HepG2 (cell line): ENCODE data around the gene CD68. TPM values are rescaled to one million over a fixed set of nuclear protein-coding genes. Genes with fewer than 3 reads are reported as not detected.

Experiments
- ATAC-seq: fragments of 200-7000 bp; cut with Tn5 transposase; 3 replicates; pipeline ENCODE4 v1.9.1; 2020; ENCODE audit warnings: mild to moderate bottlenecking, moderate library complexity
- BruUV-seq: library from RNA; stranded (reverse); fragments of 400-500 nt; replicated peaks from 2 replicates; lab custom pipeline; 2021; lab: Mats Ljungman, UMichigan
- CTCF ChIA-PET: fragments of 300-600 bp; formaldehyde crosslinking; extraction: SDS; loops from one replicate; lab custom pipeline; 2021; ENCODE audit warnings: low total read pairs, inconsistent platforms, low intra/inter-chr PET ratio; lab: Yijun Ruan, JAX
- POLR2A ChIA-PET: fragments of 350-600 bp; sonication (Branson Sonifier 250); formaldehyde crosslinking; loops from one replicate; lab custom pipeline; 2020; ENCODE audit warnings: antibody characterized with exemption, inconsistent platforms; lab: Yijun Ruan, JAX
- DNase-seq: peaks from one replicate; pipeline ENCODE4 v3.0.0-alpha.2; 2015; ENCODE audit warnings: low spot score
- FAIRE-seq: peaks from 3 replicates; lab custom pipeline; 2011; peaks lifted over from hg19 to GRCh38; lab: Jason Lieb, UNC
- H2AFZ ChIP-seq: one replicate; pipeline ENCODE4 v1.6.1; 2011; ENCODE audit warnings: low read length, inconsistent platforms
- H3K27ac ChIP-seq: fragments of 300-600 bp; 3 replicates; pipeline ENCODE4 v1.8.0; 2011; ENCODE audit warnings: mixed run types, mild to moderate bottlenecking, mixed read lengths, low read length, inconsistent platforms; ENCODE audit not compliant: insufficient read depth; ENCODE audit errors: extremely low read length
- H3K27me3 ChIP-seq, 2 experiments: fragments of 200-600 bp in 1 of 2; 2 replicates in 1 of 2; 3 replicates in 1 of 2; pipeline versions ENCODE4 v1.6.0 to v1.8.0; 2011; ENCODE audit warnings: low read length in 2 of 2, mild to moderate bottlenecking in 2 of 2, moderate library complexity in 2 of 2, inconsistent platforms in 1 of 2; ENCODE audit not compliant: insufficient read depth in 2 of 2, control insufficient read depth in 1 of 2
- H3K36me3 ChIP-seq, 2 experiments: fragments of 200-600 bp in 1 of 2; replicated peaks in 1 of 2; 2 replicates in 1 of 2; 3 replicates in 1 of 2; pipeline versions ENCODE4 v1.5.1 to v1.8.0; 2011; ENCODE audit warnings: low read length in 2 of 2, inconsistent platforms in 1 of 2; ENCODE audit not compliant: insufficient read depth in 2 of 2, control insufficient read depth in 1 of 2
- H3K4me1 ChIP-seq: 2 replicates; pipeline ENCODE4 v1.5.1; 2012; ENCODE audit warnings: low read length, inconsistent platforms; ENCODE audit not compliant: insufficient read depth
- H3K4me2 ChIP-seq: 2 replicates; pipeline ENCODE4 v1.6.0; 2011; ENCODE audit warnings: low read depth, low read length, inconsistent platforms
- H3K4me3 ChIP-seq, 3 experiments: fragments of 200-600 bp in 1 of 3; sonication (generic), shearing (Covaris generic) in 1 of 3; replicated peaks in 1 of 3; 2 replicates each; pipeline ENCODE4 v1.5.1; 2011 to 2016; ENCODE audit warnings: low read length in 3 of 3, inconsistent platforms in 2 of 3, low read depth in 2 of 3, mild to moderate bottlenecking in 2 of 3, control low read depth in 1 of 3, mixed read lengths in 1 of 3; ENCODE audit not compliant: insufficient read depth in 1 of 3
- H3K79me2 ChIP-seq: one replicate; pipeline ENCODE4 v1.6.1; 2011; ENCODE audit warnings: low read length, inconsistent platforms; ENCODE audit not compliant: insufficient read depth
- H3K9ac ChIP-seq: 2 replicates; pipeline ENCODE4 v1.6.0; 2011; ENCODE audit warnings: mild to moderate bottlenecking, low read depth, low read length, inconsistent platforms; ENCODE audit not compliant: insufficient read depth
- H3K9me3 ChIP-seq: 2 replicates; pipeline ENCODE4 v1.5.1; 2012; ENCODE audit warnings: mild to moderate bottlenecking, low read length
- H4K20me1 ChIP-seq: 2 replicates; pipeline ENCODE4 v1.6.0; 2011; ENCODE audit warnings: inconsistent platforms, mild to moderate bottlenecking, low read length, moderate library complexity; ENCODE audit not compliant: insufficient read depth
- CENPT ChIP-seq: sonication (generic); formaldehyde crosslinking; IDR thresholded peaks from 2 replicates; pipeline ENCODE4 v1.8.0; 2022; ENCODE audit warnings: low read depth, mild to moderate bottlenecking, moderate library complexity, missing genetic modification reagents
- KLF9 ChIP-seq: IDR thresholded peaks from 2 replicates; pipeline ENCODE4 v1.6.1; 2016; ENCODE audit warnings: low read depth
- MYPOP ChIP-seq: sonication (generic); formaldehyde crosslinking; IDR thresholded peaks from 2 replicates; pipeline ENCODE4 v1.8.1; 2023; ENCODE audit warnings: mild to moderate bottlenecking, moderate library complexity, missing genetic modification reagents
- ZBTB26 ChIP-seq: IDR thresholded peaks from 2 replicates; pipeline ENCODE4 v1.6.1; 2016; ENCODE audit warnings: missing compliant biosample characterization, missing genetic modification reagents, borderline replicate concordance
- ZFAT ChIP-seq: sonication (generic); formaldehyde crosslinking; conservative IDR thresholded peaks from 2 replicates; pipeline ENCODE4 v1.8.1; 2023; ENCODE audit warnings: missing genetic modification reagents, inconsistent platforms
- ZNF597 ChIP-seq: sonication (generic); formaldehyde crosslinking; IDR thresholded peaks from 2 replicates; pipeline ENCODE4 v1.5.0; 2020; ENCODE audit warnings: missing genetic modification reagents
- ZNF761 ChIP-seq: sonication (generic); formaldehyde crosslinking; conservative IDR thresholded peaks from 2 replicates; pipeline ENCODE4 v1.4.0; 2020; ENCODE audit warnings: mild to moderate bottlenecking, missing genetic modification reagents
- WGBS: methylation state at CpG from one replicate; pipeline ENCODE4 v1.1.6; 2017; ENCODE audit warnings: low lambda C conversion rate; 5-methylcytosine and 5-hydroxymethylcytosine counted together
- in situ Hi-C: cut with HindIII; loops from 2 replicates; pipeline ENCODE4 v1.10.0; 2017; ENCODE audit warnings: low pct_unique_long_range_greater_than_20kb; ENCODE audit not compliant: extremely low pct_ligation_motif_present
- intact Hi-C: fragments of 100-400 bp; cut with micrococcal nuclease; formaldehyde crosslinking; loops from one replicate; pipeline ENCODE4 v1.10.0; 2022; ENCODE audit not compliant: unreplicated experiment
- polyA plus RNA-seq, 8 experiments: library from polyadenylated mRNA; depleted of rRNA in 3 of 8; stranded (reverse) in 7 of 8; unstranded in 1 of 8; fragments of >200 nt; fragmentation: Illumina TruSeq in 4 of 8; extraction: Trizol in 4 of 8; gene quantifications; 2 replicates each; pipeline versions ENCODE4 v1.2.1 to v1.2.3, GENCODE V29; 2011 to 2016; ENCODE audit warnings: low read depth in 4 of 8, missing spikeins in 1 of 8, mixed read lengths in 1 of 8; ENCODE audit not compliant: insufficient read depth in 1 of 8
- total RNA-seq, 5 experiments: library from RNA; depleted of rRNA; stranded (reverse); fragments of >200 nt; fragmentation: Illumina TruSeq; extraction: Trizol; gene quantifications; 2 replicates each; pipeline ENCODE4 v1.2.3, GENCODE V29; 2016; ENCODE audit warnings: low read depth in 1 of 5

The CD68 gene
- total and polyA plus RNA-seq, 2 of the 13 experiments (the other 11 are each of a cell fraction or from before 2014, with no cell fraction given) = 10.3 to 104 TPM

- POLR2A ChIA-PET = interaction anchor here (0.6 to 3.5 kb wide), 4 partner anchors 8 to 208 kb away, joined by 3 to 16 read pairs (median 4); partner anchors contain the start of genes SAT2, TMEM256 and TP53
- WGBS = 100% methylated on average over 1 of the region's 1 CpG
These were observed 32.8 kb downstream of the CD68 start for GRCh38 chr17:7612294-7612640.

More at GRCh38 chr17:7612294-7612640, 32.8 kb downstream of the CD68 start:
- no peak for TF ChIP-seq ZFAT (CRISPR knock-in tag)
- no peak for TF ChIP-seq ZNF597 (CRISPR knock-in tag)
- no peak for TF ChIP-seq MYPOP (CRISPR knock-in tag)
- TF ChIP-seq KLF9 (CRISPR knock-in tag) = no peak
- no peak for TF ChIP-seq ZNF761 (CRISPR knock-in tag)
- no peak for TF ChIP-seq CENPT
- no peak for TF ChIP-seq ZBTB26 (CRISPR knock-in tag)
- H3K27ac ChIP-seq = no peak overlapping the region
- peaks cover 1 to 15% of the 10 kb centered on the region in 2 experiments; a peak in 2 of 5 replicates for H3K36me3 ChIP-seq
- ATAC-seq = no peak
- in situ Hi-C loops (no loop called here), intact Hi-C loops (no loop called here)
- BruUV-seq = no TSS peak
- H4K20me1 ChIP-seq = no peaks in the 10 kb centered on the region
- H3K79me2 ChIP-seq = peaks cover 36% of the 10 kb centered on the region
- CTCF ChIA-PET = no interaction called here
- no peaks in the 10 kb centered on the region for H3K27me3 ChIP-seq
- H3K4me3 ChIP-seq = peak overlapping the region in 2 of 3 experiments; percentile 3 to 12; a peak in 2 of 6 replicates
- no peak overlapping the region for H2AFZ ChIP-seq
- peaks cover 35% of the 10 kb centered on the region for H3K4me1 ChIP-seq
- H3K9me3 ChIP-seq = no peaks in the 10 kb centered on the region
- no peak for DNase-seq
- peak overlapping the region; percentile 44; the same call in 1 of the 2 replicates for H3K9ac ChIP-seq
- FAIRE-seq = no peak
- H3K4me2 ChIP-seq = peak overlapping the region; percentile 63
